ENCODE results near the gene TNFRSF8.
"Not testable (repeated sequence)": the region's sequence is repeated elsewhere in the genome, so short reads cannot be mapped to it uniquely, and the experiment has no call there.

Gene TNFRSF8

GRCh38 chr1:12090326-12090725 is 27.2 kb downstream of the TNFRSF8 start:
- FAIRE-seq = no peak

DNA sequence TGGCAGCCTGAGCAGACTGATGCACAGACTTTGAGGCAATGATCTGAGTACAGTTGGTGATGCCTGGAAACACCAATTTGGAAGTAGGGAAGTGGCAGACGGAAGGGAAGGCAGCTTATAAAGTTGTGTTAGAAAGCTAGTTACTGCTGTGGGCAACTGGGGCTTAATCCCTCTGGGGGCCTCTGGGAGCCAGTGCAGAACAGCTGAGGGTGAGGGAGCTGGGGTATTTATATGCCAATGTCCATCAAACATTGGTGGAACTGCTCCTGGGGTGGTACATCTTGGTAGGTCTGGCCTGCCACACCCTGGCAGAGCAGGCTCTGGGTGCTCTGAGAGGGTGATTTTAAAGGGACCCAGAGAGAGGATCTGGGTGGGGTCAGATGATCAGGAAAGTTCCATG is 28.1 kb downstream of the TNFRSF8 start:
- no peak for FAIRE-seq

GRCh38 chr1:12094180-12094579 is 31.1 kb downstream of the TNFRSF8 start:
- no peak for FAIRE-seq

DNA sequence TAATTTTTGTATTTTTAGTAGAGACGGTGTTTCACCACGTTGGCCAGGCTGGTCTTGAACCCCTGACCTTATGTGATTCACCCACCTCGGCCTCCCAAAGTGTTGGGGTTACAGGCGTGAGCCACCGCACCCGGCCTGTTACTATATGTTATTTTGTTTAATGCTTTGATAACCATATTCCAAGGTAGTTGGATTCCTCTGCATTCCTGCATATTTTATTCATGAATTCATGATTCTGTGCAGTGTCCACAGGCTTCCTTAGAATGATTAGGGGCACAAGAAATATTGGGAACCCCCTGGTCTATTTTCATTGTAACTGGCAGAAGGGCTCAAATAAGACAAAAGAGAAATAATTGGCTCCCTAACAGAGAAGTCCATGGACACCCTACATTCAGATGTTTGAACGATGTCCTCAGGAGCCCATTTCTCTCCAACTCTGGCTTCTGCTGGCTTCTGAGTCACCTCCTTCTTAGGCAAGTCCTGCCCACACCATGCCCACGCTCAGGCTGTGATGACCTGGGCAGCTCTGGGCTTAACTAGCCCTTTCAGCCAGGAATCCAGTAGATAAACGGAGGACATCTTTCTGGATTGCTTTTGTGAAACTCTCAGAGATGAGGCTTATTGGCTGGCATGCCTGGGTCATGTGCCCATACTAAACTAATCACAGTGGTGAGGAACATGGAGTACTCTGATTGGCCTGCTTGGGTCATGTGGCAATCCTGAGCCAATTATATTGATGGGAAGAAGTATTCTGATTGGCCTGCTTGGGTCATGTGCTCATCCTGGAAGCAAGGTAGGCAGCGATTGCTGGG is 32.6 kb downstream of the TNFRSF8 start:
- FAIRE-seq = no peak

GRCh38 chr1:12096615-12097014 is 33.5 kb downstream of the TNFRSF8 start:
- FAIRE-seq = no peak

DNA sequence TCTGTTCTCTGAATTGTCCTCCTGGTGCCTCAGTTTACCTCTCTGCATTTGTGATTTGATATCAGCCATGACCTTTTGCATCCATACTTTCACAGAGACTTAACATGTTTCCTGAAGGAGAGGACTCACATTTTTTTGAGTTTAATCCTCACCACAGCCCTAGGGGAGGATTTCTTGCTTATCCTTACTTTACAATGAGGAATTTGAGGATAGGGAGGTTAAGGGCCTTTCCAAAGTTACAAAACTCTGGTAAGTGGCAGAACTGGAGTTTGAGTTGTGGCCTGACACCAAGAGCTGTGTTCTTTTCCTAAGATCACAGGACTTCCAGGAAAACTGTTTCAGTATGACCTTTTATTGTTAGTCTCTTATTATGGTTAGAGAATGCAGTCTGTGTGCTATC is 34.2 kb downstream of the TNFRSF8 start:
- FAIRE-seq = no peak

DNA sequence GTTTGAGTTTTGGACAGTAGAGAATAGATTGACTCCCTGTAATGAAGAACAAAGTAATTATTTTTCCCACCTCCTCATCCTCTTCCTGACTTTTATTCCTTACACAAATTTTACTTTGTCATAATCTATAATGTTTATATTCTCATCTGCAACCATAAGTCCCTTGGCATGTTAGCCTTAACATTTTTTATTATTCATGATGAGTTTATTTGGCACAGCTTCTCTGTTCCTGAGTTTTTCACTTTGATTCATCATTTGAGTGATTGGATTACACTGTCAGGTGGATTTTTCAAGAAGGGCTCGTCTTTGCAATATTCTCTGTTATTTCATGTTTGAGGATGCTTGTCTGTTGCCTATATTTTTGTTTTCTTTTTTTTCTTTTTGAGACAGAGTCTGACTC is 35.7 kb downstream of the TNFRSF8 start:
- no peak for FAIRE-seq

DNA sequence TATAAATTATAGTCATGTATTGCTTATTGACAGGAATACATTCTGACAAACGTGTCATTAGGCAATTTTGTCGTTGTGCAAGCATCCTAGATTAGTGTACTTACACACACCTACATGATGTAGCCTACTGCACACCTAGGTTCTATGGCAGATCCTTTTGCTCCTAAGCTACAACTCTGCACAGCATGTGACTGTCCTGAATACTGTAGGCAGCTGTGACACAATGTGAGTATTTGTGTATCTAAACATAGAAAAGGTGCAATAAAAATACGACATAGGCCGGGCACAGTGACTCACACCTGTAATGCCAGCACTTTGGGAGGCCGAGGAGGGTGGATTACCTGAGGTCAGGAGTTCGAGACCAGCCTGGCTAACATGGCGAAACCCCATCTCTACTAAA is 36.5 kb downstream of the TNFRSF8 start:
- no peak for FAIRE-seq

GRCh38 chr1:12100071-12100470 is 37.0 kb downstream of the TNFRSF8 start:
- FAIRE-seq = no peak

DNA sequence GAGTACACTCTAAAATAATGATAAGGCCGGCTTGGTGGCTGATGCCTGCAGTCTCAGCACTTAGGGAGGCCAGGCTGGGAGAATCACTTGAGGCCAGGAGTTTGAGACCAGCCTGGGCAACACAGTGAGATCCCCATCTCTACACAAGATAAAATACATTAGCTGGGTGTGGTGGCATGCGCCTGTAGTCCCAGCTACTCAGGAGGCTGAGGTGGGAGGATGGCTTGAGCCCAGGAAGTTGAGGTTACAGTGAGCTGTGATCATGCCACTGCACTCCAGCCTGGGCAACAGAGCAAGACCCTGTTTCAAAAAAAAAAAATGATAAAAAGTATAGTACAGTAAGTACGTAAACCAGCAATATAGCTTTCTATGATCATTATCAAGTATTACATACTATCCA is 38.0 kb downstream of the TNFRSF8 start:
- FAIRE-seq = not testable (repeated sequence)

DNA sequence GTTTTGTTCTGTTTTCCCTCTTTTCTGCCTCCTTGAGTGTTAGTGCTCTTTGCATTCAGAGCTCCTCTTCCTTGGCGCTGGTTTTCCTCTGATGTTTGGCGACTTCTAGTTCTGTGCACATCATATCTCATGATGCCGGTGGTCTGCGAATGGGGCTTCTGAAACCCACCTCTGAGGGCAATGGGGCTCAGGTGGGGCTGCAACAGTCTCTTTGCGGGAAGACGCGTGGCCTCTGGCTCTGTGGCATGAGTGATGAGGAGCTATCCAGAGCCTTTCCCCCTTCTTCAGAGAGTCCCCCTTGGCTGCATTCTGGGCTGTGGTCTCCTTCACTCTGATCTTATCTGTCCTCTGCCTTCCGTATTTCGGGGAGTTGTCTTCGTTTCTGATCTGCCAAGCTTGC is 39.0 kb downstream of the TNFRSF8 start:
- FAIRE-seq = no peak

DNA sequence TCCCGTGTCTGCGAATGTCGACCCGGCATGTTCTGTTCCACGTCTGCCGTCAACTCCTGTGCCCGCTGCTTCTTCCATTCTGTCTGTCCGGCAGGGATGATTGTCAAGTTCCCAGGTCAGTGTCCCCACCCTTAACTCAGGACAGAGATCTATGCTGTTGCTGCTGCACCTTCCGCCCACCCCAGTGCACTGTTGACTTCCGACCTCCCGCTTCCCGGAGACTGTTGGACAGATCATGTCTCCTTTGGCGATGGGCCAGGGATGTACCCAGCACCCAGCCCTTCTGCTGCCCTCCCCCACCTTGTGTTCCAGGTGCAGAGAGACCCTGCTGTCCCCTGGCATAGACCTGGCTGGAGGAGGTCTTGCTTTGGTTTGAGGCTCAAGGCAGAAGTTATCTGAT is 41.3 kb downstream of the TNFRSF8 start:
- FAIRE-seq = no peak

GRCh38 chr1:12106153-12106552 is 43.0 kb downstream of the TNFRSF8 start:
- FAIRE-seq = no peak

GRCh38 chr1:12106861-12107260 is 43.8 kb downstream of the TNFRSF8 start:
- FAIRE-seq = not testable (repeated sequence)

GRCh38 chr1:12107718-12108117 is 44.6 kb downstream of the TNFRSF8 start:
- FAIRE-seq = no peak

- FAIRE-seq = no peak
These were observed 46.8 kb downstream of the TNFRSF8 start for GRCh38 chr1:12109901-12110300.

- FAIRE-seq = no peak
These were observed 48.6 kb downstream of the TNFRSF8 start for GRCh38 chr1:12111741-12112140.

GRCh38 chr1:12112711-12113161 is 49.6 kb downstream of the TNFRSF8 start:
- no peak for FAIRE-seq

DNA sequence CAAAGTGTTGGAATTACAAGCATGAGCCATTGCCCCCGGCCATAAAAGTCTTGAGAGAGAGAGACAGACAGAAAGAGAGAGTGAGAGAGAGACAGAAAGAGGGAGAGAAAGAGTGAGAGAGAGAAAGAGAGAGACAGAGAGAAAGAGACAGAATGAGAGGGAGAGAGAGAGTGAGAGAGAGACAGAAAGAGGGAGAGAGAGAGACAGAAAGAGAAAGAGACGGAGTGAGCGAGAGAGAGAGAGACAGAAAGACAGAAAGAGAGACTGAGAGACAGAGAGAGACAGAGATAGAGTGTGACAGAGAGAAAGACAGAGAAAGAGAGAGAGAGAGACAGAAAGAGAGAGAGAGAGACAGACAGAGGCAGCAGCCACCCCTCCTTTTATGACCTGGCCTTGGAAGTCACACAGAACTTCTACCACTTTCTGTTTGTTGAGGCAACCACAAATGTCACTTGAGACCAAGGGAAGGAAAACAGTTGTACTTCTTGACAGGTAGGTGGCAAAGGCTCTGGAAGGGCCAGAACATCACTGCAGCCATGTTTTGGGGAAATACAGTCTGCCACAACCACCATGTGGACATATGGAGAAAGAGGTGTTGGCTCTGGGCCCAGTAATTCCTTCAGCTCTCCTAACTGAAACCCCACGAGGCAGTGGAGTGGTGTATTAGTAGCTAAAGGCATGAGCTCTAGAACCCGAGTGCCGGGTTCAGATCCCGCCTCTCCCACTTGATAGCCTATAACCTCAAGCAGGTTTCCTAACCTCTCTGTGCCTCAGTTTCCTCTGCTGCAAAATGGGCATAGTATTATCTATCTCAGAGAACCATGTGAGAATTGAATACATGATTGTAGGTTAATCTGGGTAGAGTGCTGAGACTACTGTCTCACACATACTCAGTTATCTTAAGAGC is 50.6 kb downstream of the TNFRSF8 start:
- no peak for FAIRE-seq

DNA sequence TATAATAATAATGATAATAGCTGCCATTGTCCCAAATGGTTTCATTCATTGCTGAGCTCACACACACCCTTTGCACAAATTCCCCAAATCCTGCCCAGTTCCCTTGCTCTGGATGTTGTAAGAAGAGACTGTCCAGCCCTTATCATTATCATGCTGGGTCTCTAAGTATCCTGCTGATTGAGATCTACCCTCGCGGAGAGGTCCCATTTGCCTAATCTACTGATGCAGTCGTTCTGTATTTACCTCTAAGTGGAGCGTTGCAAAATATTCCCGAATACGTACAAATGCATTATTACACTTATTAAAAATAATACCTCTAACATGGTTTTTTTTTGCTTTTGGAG is 51.2 kb downstream of the TNFRSF8 start:
- no peak for FAIRE-seq

DNA sequence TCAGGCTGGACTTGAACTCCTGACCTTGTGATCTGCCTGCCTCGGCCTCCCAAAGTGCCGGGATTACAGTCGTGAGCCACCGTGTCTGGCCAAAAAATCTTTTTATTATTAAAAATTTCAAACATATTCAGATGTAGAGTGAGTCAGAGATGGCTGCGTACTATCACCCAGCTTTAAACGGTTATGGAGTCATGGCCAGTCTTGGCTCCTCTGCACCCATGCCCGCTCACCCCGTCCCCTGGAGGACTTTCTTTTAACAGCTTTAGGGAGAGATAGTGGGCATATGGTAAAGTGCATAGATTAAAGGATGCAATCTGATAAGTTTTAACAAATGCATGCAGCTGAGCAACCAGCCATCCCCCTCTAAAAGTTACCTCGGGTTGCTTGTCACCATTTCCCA is 51.8 kb downstream of the TNFRSF8 start:
- no peak for FAIRE-seq

DNA sequence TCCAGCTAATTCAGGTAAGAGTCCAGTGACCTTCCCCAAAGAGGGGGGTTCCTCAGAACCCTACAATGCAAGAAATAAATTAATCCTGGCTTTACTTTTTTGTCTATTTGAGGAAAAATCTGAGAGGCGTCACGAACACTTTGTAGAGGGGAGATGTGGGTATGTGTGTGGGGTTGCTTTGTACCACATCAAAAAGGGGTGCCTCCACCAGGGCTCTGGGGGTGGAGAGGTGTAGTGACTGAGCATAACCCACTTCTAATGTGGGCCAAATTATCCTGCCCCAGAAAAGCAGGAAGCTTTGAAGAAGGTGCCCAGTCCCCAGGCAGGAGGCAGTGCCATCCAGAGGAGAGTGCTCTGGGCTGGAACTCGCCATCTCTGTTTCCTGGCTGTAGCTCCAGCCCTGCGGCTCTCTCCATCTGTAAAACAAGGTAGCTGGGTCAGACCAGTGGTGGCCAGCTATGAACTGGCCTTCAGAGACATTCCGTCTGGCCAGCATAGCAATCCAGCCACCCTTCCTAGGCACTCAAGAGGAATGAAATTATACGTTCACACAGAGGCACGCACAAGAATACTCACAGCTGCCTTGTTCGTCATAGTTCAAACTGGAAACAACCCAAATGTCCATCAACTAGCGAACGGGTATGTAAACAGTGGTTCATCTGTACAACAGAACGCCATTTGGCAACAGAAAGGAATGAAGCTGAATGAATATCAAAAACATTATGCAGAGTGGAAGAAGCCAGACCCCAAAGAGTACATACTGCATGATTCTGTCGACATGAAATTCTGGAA is 58.3 kb downstream of the TNFRSF8 start:
- FAIRE-seq = no peak

DNA sequence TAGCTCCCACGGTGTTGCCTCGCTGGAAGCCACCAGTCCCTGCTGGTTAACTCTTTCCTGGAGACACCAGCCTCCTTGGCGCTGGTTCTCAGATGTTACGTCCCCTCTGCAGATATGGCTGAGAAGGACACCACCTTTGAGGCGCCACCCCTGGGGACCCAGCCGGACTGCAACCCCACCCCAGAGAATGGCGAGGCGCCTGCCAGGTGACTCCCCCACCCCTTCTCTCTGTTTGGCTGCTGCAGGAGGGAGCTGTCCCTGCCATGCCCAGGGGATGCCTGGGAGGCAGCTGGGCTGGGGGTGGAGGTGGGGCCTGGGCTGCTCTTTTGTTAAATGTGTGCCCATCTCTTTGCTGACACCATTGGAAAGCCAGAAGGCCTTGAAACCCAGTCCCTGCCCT is 60.1 kb downstream of the TNFRSF8 start:
- FAIRE-seq = no peak
